SK-N-SH treated with all-trans-retinoic acid at 6 μM for 48 hours (cell line): Measurements from ENCODE around the gene MAP3K13.

Experiments used
- ARNTL ChIP-seq: fragments of 450-650 bp; formaldehyde crosslinking; IDR thresholded peaks from 2 replicates; pipeline ENCODE4 v1.5.0; 2020; ENCODE audit warnings: low read depth, mild to moderate bottlenecking, moderate library complexity, borderline replicate concordance
- OSR1 ChIP-seq: fragments of 250-450 bp; sonication (Bioruptor Pico); IDR thresholded peaks from 2 replicates; pipeline ENCODE4 v1.8.0; 2022; ENCODE audit warnings: moderate library complexity, mild to moderate bottlenecking, inconsistent platforms
- ZC3H10 ChIP-seq: fragments of 250-450 bp; sonication (Bioruptor Pico); IDR thresholded peaks from 2 replicates; pipeline ENCODE4 v1.5.1; 2021; ENCODE audit warnings: mild to moderate bottlenecking, moderate library complexity
- ZNF565 ChIP-seq: fragments of 450-650 bp; formaldehyde crosslinking; conservative IDR thresholded peaks from 2 replicates; pipeline ENCODE4 v1.5.0; 2020; ENCODE audit warnings: low read depth, mild to moderate bottlenecking, moderate library complexity
- TF ChIP-seq, protein P1 (sequence below): fragments of 250-450 bp; sonication (Bioruptor Pico); IDR thresholded peaks from 2 replicates; pipeline ENCODE4 v1.8.0; 2020; ENCODE audit warnings: mild to moderate bottlenecking, moderate library complexity, borderline replicate concordance

GRCh38 chr3:185350841-185351240 is 12.1 kb upstream of the MAP3K13 start:
- TF ChIP-seq, protein P1, sequence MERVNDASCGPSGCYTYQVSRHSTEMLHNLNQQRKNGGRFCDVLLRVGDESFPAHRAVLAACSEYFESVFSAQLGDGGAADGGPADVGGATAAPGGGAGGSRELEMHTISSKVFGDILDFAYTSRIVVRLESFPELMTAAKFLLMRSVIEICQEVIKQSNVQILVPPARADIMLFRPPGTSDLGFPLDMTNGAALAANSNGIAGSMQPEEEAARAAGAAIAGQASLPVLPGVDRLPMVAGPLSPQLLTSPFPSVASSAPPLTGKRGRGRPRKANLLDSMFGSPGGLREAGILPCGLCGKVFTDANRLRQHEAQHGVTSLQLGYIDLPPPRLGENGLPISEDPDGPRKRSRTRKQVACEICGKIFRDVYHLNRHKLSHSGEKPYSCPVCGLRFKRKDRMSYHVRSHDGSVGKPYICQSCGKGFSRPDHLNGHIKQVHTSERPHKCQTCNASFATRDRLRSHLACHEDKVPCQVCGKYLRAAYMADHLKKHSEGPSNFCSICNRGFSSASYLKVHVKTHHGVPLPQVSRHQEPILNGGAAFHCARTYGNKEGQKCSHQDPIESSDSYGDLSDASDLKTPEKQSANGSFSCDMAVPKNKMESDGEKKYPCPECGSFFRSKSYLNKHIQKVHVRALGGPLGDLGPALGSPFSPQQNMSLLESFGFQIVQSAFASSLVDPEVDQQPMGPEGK (CRISPR knock-in tag), result no peak
- no peak for TF ChIP-seq ZNF565 (CRISPR knock-in tag)
- no peak for TF ChIP-seq OSR1 (CRISPR knock-in tag)
- TF ChIP-seq ZC3H10 (CRISPR knock-in tag), result no peak
- no peak for TF ChIP-seq ARNTL (CRISPR knock-in tag)
